Kasumi-1 (cell line): ENCODE results near the gene LGALS12.
"Not testable (repeated sequence)": the region's sequence is repeated elsewhere in the genome, so short reads cannot be mapped to it uniquely, and the experiment has no call there.

Source experiments
- DNase-seq, 2 experiments: peaks; one replicate each; lab custom pipeline; 2025; lab: John Stamatoyannopoulos, UW

The LGALS12 gene

DNA sequence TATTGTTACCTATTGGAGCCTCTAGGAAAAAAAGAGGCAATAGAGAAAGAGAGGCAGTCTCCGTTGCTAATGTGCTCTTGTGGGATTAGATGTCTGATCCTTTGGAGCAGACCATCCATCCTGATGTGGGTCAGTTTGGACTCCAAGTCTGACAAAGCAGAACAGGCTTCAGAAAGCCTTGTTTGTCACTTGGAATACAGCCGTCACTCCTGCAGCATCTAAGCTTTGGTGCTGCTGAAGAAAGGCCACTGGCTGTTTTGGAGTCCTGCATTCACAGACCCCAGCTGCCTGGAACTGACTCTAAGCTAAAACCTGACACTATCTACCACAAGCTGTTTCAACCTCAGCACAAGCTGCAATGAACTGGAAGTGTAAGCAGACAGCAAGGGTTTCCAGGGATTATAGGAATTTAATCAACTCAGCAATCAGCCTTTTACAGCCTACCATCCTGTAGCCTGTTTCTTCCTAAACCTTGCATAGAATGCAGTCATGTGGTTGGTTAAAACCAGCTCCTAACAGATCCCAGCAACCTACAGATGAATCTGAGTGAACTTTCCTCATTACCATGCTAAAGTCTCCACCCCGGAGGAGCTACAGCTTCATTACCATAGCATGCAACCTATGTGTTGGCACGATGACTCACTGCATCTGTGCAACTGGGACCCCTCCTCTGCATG, 27.1 kb downstream of the LGALS12 start:
- no peak for DNase-seq

DNA sequence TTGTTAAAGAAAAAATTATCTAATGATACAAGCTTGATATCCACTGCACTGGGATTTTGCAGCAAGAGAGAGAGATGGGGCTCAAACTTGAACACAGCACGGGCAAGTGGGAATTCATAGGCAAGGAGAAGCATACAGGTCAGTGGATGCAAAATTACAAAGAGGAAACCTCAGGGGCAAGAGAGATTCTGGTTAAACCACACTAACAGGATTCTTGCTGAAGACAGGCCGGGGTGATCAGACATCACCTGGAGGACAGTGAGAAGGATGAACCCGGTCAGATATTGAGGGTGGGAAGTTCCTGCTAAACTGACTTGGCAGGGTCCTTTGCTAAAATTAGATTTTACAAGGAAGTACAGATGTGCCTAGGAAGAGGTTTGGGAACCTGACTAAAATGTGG, 28.2 kb downstream of the LGALS12 start:
- no peak for DNase-seq

GRCh38 chr11:63534895-63535461, 29.1 kb downstream of the LGALS12 start:
- no peak for DNase-seq

DNA sequence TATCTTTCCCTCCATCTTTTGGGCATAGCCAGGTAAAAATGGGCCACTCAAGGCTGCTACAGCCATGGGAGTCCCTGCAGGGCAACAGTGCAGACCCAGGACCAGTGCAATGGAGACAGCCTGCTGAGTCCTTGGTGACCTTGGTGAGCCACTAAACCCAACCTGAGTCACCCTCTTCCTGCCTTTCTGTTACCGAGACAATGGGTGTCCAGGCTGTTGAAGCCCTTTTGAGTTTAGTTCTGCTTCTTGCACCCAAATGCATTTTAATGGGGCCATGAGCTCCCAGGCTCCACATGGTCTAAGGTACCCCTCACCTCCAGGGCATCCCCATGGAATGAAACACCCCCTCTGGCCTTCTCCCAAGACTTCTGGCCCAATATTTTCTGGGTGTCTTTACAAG, 29.9 kb downstream of the LGALS12 start:
- DNase-seq, result no peak

GRCh38 chr11:63536669-63537292, 30.9 kb downstream of the LGALS12 start, which contains the start of gene PLAAT4:
TSS of gene PLAAT4 (plus strand) at chr11:63536808. CDS start at chr11:63536869, 61 bp downstream.
- peak; percentile 8 to 14 for DNase-seq

- DNase-seq, result no peak
These were observed 31.6 kb downstream of the LGALS12 start for GRCh38 chr11:63537293-63538101.

DNA sequence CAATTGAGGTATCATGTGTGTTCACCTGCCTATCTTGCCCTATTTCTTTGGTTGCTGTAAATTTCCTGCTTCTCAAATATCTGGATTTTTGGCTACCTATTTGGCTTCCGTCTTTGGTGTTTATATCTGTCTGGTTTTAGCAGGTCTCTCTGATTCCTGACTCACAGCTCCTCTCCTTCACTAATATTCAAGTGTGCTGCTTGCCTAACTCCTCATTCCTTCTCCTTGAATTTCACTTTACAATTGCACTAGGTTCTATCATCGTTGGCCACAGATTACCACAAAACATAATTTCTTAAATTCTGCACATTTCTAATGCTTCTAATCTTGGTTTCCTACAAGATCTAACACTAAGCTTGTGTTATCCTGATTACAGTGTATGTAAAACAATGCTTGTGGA, 36.6 kb downstream of the LGALS12 start:
- DNase-seq, result not testable (repeated sequence)

GRCh38 chr11:63543711-63544110, 37.8 kb downstream of the LGALS12 start:
- DNase-seq, result no peak

- DNase-seq, result no peak
These were observed 41.2 kb downstream of the LGALS12 start for GRCh38 chr11:63547061-63547460.

GRCh38 chr11:63548178-63548577, 42.3 kb downstream of the LGALS12 start:
- DNase-seq, result no peak

GRCh38 chr11:63549411-63549810, 43.5 kb downstream of the LGALS12 start:
- no peak for DNase-seq

DNA sequence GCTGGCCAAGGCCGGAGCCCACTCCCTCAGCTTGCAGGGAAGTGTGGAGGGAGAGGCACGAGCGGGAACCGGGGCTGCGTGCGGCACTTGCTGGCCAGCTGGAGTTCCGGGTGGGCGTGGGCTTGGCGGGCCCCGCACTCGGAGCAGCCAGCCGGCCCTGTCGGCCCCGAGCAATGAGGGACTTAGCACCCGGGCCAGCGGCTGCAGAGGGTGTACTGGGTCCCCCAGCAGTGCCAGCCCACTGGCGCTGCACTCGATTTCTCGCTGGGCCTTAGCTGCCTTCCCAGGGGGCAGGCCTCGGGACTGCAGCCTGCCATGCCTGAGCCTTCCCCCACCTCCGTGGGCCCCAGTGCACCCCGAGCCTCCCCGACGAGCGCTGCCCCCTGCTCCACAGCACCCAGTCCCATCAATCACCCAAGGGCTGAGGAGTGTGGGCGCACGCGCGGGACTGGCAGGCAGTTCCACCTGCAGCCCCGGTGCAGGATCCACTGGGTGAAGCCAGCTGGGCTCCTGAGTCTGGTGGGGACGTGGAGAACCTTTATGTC, 44.3 kb downstream of the LGALS12 start:
- DNase-seq, result not testable (repeated sequence)

DNA sequence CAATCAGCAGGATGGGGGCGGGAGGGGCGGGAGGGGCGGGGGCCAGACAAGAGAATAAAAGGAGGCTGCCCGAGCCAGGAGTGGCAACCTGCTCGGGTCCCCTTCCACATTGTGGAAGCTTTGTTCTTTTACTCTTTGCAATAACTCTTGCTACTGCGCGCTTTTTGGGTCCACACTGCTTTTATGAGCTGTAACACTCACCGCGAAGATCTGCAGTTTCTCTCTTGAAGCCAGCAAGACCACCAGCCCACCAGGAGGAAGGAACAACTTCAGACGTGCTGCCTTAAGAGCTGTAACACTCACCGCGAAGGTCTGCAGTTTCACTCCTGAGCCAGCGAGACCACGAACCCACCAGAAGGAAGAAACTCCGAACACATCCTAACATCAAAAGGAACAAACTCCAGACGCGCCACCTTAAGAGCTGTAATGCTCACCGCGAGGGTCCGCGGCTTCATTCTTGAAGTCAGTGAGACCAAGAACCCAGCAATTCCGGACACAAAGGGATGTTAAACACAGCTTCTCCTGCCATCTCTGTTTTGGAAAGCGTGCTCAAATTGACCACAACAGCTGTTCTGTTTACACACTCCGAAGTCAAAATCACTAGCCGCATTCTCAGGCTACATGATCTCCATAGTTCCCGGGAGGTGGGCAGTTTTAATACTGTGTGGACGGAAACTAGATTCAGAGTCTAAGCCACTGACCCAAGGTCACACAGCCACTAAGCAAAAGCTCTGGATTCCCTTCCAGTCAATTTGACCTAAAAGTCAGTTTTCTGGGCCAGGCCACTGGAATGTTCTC, 45.4 kb downstream of the LGALS12 start:
- DNase-seq, result no peak

DNA sequence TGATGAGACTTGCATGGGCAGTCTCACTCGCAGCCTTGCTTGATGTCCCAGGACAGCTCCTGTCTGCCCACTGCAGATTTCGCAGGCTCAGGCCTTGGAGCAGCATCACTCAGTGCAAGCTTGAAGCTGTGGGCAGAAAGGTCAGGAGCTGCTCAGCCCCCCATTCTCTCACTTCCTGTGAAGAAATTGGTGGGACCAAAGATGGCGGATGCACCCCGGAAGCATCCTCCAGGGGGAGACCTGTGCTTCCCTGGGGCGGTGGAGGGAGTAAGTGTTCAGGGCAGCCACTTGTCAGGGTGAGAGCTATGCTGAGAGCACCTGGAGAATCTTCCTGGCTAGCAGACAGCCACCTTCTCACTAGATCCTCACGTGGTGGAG, 46.0 kb downstream of the LGALS12 start:
- DNase-seq, result no peak

DNA sequence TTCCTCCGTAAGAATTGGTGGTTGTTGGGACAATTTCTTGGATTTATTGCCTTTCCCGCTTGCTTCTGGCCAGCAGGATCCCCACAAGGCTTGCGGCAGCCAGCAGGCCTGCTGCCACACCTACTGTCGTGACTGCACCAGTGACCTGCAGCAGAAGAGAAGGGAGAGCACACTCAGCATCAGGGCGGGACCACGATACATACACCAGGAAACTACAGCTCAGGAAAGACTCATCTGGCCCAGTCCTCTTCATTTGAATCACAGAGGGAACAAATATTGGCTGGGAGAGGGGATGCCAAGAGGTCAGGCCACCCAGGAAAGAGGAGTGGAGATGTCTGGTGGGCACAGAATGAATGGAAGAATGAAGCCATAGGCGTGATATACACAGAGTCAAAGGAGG, 47.0 kb downstream of the LGALS12 start:
- DNase-seq, result no peak

- peak; percentile 74 to 87 for DNase-seq
These were observed 47.9 kb downstream of the LGALS12 start for GRCh38 chr11:63553759-63554158.

GRCh38 chr11:63554877-63555223, 49.0 kb downstream of the LGALS12 start:
- DNase-seq, result no peak

DNA sequence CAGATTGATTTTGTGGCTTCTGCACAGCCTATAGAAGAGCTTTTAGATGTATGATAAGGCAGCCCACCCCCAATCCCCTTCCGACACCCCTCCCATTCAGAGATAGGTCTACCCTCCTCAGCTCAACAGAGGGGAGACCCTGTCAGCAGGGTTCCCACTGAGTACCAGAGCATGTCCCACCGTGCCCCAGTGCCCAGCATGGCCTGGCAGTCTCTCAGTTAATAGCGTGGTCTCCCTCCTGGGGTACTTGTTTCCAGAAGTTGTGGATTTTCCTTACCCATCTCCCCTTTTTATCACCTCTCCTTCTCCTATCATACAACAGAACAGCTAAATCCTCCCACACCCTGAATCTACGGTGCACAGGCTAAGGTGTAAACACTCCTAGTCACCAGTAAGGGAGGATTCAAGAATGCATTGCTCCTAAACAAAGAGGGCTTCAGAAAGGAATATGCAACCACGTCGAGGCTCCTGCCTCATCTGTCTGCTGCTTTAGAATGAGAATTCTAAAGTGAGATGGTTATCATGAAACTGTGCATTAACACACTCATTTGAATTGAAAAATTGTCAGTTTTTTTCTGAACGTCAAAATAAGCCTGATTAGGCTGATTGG, 50.6 kb downstream of the LGALS12 start:
- no peak for DNase-seq

DNA sequence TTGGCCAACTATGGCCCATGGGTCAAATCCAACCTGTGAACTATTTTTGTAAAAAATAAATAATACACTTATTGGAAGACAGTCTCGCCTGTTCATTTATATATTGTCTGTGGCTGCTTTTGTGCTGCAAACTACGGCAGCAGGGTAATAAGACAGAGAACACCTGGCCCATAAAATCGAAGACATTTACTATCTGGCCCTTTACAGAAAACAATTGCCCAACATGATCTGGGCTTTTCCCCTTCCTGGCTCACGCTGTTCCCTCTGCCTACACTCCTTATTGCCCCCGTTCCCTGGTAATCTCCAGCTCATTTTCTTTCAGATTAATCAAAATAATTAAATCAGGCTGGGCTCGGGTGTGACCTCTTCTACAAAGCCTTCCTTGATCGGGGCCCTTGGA, 51.7 kb downstream of the LGALS12 start:
- DNase-seq, result no peak

- DNase-seq, result no peak
These were observed 52.7 kb downstream of the LGALS12 start for GRCh38 chr11:63558459-63559157.
